Osteocyte (in vitro differentiated cells): ENCODE data around the gene PHAF1. TPM values are rescaled to one million over a fixed set of nuclear protein-coding genes. Genes with fewer than 3 reads are reported as not detected.

Source experiments
- DNase-seq: peaks from one replicate; pipeline ENCODE4 v3.0.0; 2021; ENCODE audit warnings: mixed read lengths; ENCODE audit not compliant: unreplicated experiment; ENCODE audit errors: extremely low spot score
- H3K27ac Mint-ChIP-seq: one replicate; pipeline ENCODE4 v1.8.0; 2021; ENCODE audit warnings: mild to moderate bottlenecking, mixed read lengths; ENCODE audit not compliant: unreplicated experiment
- H3K27me3 Mint-ChIP-seq: one replicate; pipeline ENCODE4 v1.8.0; 2021; ENCODE audit warnings: mixed read lengths; ENCODE audit not compliant: unreplicated experiment
- H3K36me3 Mint-ChIP-seq: one replicate; pipeline ENCODE4 v1.8.0; 2021; ENCODE audit warnings: mixed read lengths; ENCODE audit not compliant: unreplicated experiment
- H3K4me1 Mint-ChIP-seq: one replicate; pipeline ENCODE4 v1.8.0; 2021; ENCODE audit warnings: mixed read lengths; ENCODE audit not compliant: unreplicated experiment
- H3K4me3 Mint-ChIP-seq: one replicate; pipeline ENCODE4 v1.8.0; 2021; ENCODE audit warnings: mild to moderate bottlenecking, moderate library complexity, mixed read lengths; ENCODE audit not compliant: unreplicated experiment
- H3K9me3 Mint-ChIP-seq: one replicate; pipeline ENCODE4 v1.8.0; 2021; ENCODE audit warnings: mixed read lengths; ENCODE audit not compliant: unreplicated experiment
- total RNA-seq: library from RNA; stranded (reverse); gene quantifications from 2 replicates; pipeline ENCODE4 v1.2.1, GENCODE V29; 2021
- TF ChIP-seq, protein P1 (sequence below): fragments of 200-600 bp; sonication (generic); IDR thresholded peaks from 2 replicates; pipeline ENCODE4 v1.5.0; 2021; ENCODE audit warnings: antibody characterized with exemption, mild to moderate bottlenecking, moderate library complexity

Gene PHAF1
- total RNA-seq, 1 donor from 2014 or later: 19.5 TPM

DNA sequence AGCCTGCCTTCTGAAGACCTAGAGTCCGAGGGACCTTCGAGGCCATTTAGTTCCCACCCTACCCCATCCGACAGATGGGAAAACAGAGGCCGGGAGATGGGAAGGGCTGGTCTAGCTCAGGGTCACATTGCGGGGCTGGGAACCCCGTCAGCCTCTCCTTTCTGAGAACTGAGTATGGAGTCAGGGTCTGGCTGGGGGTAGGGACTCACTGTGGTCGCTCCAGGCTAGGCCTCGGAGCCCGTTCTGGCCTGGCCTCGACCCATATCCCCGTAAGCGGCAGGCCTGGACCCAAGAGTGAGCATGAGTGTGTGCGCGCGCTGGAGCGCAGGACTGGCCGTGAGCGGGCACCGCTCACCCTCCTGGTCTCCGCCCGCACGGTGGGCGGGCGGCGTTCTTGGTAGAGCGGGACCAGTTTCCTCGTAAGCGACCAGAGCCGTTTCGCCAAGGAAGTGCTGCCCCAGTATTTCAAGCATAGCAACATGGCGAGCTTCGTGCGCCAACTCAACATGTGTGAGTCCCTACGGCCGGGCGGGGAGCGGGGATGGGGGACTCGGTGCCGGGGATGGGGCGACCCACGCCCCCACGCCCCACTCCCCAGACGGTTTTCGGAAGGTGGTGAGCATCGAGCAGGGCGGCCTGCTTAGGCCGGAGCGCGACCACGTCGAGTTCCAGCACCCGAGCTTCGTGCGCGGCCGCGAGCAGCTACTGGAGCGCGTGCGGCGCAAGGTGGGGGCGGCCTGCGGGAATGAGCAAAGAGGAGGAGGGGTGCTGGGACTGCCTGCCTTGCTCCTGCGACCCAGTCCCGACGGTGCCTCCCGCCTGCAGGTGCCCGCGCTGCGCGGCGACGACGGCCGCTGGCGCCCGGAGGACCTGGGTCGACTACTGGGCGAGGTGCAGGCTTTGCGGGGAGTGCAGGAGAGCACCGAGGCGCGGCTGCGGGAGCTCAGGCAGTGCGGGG is 55.7 kb downstream of the PHAF1 start:
- no peaks in the 10 kb centered on the region for H3K9me3 Mint-ChIP-seq
- peaks cover 29% of the 10 kb centered on the region for H3K27me3 Mint-ChIP-seq
- peak overlapping the region; percentile 40 for H3K4me3 Mint-ChIP-seq
- H3K27ac Mint-ChIP-seq: no peak overlapping the region
- TF ChIP-seq, protein P1, sequence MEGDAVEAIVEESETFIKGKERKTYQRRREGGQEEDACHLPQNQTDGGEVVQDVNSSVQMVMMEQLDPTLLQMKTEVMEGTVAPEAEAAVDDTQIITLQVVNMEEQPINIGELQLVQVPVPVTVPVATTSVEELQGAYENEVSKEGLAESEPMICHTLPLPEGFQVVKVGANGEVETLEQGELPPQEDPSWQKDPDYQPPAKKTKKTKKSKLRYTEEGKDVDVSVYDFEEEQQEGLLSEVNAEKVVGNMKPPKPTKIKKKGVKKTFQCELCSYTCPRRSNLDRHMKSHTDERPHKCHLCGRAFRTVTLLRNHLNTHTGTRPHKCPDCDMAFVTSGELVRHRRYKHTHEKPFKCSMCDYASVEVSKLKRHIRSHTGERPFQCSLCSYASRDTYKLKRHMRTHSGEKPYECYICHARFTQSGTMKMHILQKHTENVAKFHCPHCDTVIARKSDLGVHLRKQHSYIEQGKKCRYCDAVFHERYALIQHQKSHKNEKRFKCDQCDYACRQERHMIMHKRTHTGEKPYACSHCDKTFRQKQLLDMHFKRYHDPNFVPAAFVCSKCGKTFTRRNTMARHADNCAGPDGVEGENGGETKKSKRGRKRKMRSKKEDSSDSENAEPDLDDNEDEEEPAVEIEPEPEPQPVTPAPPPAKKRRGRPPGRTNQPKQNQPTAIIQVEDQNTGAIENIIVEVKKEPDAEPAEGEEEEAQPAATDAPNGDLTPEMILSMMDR: no peak
- H3K36me3 Mint-ChIP-seq: no peaks in the 10 kb centered on the region
- no peak for DNase-seq
- peaks cover 39% of the 10 kb centered on the region for H3K4me1 Mint-ChIP-seq

GRCh38 chr16:67166110-67166547 is 56.4 kb downstream of the PHAF1 start:
- H3K27me3 Mint-ChIP-seq: peaks cover 26% of the 10 kb centered on the region
- TF ChIP-seq, protein P1: no peak
- H3K4me3 Mint-ChIP-seq: no peak overlapping the region
- H3K27ac Mint-ChIP-seq: no peak overlapping the region
- no peaks in the 10 kb centered on the region for H3K9me3 Mint-ChIP-seq
- H3K4me1 Mint-ChIP-seq: peaks cover 41% of the 10 kb centered on the region
- no peak for DNase-seq
- H3K36me3 Mint-ChIP-seq: no peaks in the 10 kb centered on the region

DNA sequence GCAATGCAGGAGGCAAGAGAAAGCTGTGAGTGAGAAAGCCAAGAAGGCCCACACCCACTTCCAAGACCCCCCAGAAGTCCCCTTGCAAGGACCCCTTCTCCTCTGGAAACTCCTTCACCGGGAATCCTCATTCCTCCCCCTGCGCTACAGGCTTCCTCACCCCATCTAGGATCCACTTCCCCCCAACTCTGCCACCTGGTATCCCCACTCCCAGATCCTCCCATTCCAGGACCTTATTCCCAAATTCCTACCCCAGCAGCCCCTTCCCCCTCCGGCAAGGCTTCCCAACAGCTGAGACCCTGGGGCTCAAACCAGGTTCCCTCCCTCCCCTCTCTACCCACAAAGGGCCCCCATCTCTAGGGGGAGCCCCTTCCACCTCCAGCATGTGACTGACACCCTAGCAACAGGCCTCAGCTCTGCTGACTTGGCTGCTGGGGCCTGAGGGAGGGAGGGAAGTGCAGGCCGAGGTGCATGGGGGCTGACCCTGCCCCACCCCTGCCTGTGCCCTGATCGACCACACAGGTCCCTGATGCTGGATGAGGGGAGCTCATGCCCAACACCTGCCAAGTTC is 56.9 kb downstream of the PHAF1 start:
- H3K36me3 Mint-ChIP-seq: no peaks in the 10 kb centered on the region
- TF ChIP-seq, protein P1: no peak
- H3K27ac Mint-ChIP-seq: no peak overlapping the region
- DNase-seq: no peak
- H3K4me3 Mint-ChIP-seq: no peak overlapping the region
- H3K4me1 Mint-ChIP-seq: peaks cover 43% of the 10 kb centered on the region
- H3K9me3 Mint-ChIP-seq: no peaks in the 10 kb centered on the region
- H3K27me3 Mint-ChIP-seq: peaks cover 26% of the 10 kb centered on the region

DNA sequence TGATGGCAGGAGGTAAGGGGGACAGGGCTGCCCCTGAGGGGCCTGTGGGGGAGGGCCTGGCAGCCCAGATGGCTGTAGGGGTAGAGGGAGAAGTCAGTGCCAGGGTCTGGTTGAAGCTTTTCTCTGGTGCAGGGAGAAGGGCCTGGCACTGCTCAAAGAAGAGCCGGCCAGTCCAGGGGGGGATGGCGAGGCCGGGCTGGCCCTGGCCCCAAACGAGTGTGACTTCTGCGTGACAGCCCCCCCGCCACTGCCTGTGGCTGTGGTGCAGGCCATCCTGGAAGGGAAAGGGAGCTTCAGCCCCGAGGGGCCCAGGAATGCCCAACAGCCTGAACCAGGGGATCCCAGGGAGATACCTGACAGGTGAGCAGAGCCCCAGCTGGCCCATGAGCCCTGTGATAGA is 57.8 kb downstream of the PHAF1 start:
- Mint-ChIP-seq H3K9me3 (no peaks in the 10 kb centered on the region), H3K27ac (no peak overlapping the region), H3K4me3 (no peak overlapping the region), H3K27me3 (peaks cover 22% of the 10 kb centered on the region), H3K36me3 (no peaks in the 10 kb centered on the region), H3K4me1 (peaks cover 39% of the 10 kb centered on the region)
- no peak for DNase-seq
- TF ChIP-seq, protein P1: no peak

- H3K27me3 Mint-ChIP-seq: peaks cover 20% of the 10 kb centered on the region
- peaks cover 47% of the 10 kb centered on the region for H3K4me1 Mint-ChIP-seq
- no peaks in the 10 kb centered on the region for H3K36me3 Mint-ChIP-seq
- TF ChIP-seq, protein P1: no peak
- no peak overlapping the region for H3K27ac Mint-ChIP-seq
- H3K4me3 Mint-ChIP-seq: no peak overlapping the region
- no peaks in the 10 kb centered on the region for H3K9me3 Mint-ChIP-seq
- no peak for DNase-seq
Measured at GRCh38 chr16:67169011-67169451, 59.3 kb downstream of the PHAF1 start.
